ENCODE data around the gene LRBA. TPM values are rescaled to one million over a fixed set of nuclear protein-coding genes. Genes with fewer than 3 reads are reported as not detected.

Gene LRBA
- total and polyA plus RNA-seq, 2 donors (not counting 3 experiments of a cell fraction or from before 2014, with no cell fraction given): 18.0 to 35.1 TPM

DNA sequence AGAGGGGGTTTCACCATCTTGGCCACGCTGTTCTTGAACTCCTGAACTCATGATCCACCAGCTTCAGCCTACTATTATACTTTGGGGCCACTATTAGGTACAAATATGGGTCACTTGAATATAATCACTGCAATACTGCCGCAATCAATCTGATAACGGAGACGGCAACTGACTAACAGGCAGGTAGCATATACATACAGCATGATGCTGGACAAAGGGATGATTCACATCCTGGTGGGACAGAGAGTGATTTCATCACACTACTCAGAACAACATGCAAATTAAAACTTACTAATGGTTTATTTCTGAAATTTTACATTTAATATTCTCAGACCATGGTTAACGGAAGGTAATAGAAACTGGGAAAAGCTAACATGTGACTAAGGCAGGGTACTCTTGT lies 10.9 kb downstream of the LRBA start:
- peak overlapping the region; percentile 34 for H3K27ac ChIP-seq (ENCODE audit: insufficient read depth, low read depth, low read length)
- BruUV-seq (replicated peaks): no TSS peak
- H4K20me1 ChIP-seq (replicated peaks; ENCODE audit: control insufficient read depth, extremely low read depth, insufficient read depth, low read length): no peaks in the 10 kb centered on the region
- TF ChIP-seq POLR2AphosphoS5 (IDR thresholded peaks at IDR 0.05; ENCODE audit: insufficient read depth, low read depth, low read length): peak; percentile 43
- TF ChIP-seq POLR2A (IDR thresholded peaks at IDR 0.05; ENCODE audit: low read depth, low read length): no peak
- no peak for TF ChIP-seq EZH2 (IDR thresholded peaks at IDR 0.05; ENCODE audit: borderline replicate concordance, low read depth, low read length, severe bottlenecking)
- TF ChIP-seq FOS (IDR thresholded peaks at IDR 0.05; ENCODE audit: borderline replicate concordance, insufficient read depth, low read length): peak; percentile 81
- TF ChIP-seq, protein P1, sequence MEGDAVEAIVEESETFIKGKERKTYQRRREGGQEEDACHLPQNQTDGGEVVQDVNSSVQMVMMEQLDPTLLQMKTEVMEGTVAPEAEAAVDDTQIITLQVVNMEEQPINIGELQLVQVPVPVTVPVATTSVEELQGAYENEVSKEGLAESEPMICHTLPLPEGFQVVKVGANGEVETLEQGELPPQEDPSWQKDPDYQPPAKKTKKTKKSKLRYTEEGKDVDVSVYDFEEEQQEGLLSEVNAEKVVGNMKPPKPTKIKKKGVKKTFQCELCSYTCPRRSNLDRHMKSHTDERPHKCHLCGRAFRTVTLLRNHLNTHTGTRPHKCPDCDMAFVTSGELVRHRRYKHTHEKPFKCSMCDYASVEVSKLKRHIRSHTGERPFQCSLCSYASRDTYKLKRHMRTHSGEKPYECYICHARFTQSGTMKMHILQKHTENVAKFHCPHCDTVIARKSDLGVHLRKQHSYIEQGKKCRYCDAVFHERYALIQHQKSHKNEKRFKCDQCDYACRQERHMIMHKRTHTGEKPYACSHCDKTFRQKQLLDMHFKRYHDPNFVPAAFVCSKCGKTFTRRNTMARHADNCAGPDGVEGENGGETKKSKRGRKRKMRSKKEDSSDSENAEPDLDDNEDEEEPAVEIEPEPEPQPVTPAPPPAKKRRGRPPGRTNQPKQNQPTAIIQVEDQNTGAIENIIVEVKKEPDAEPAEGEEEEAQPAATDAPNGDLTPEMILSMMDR (IDR thresholded peaks at IDR 0.05; ENCODE audit: extremely low read depth in 1 of 2, insufficient read depth in 1 of 2, low read depth in 1 of 2, low read length in 2 of 2): no peak
- TF ChIP-seq MYC (IDR thresholded peaks at IDR 0.05; ENCODE audit: low read depth, low read length): no peak
- peak; percentile 80 for TF ChIP-seq JUN (IDR thresholded peaks at IDR 0.05; ENCODE audit: borderline replicate concordance, insufficient read depth, insufficient read length, low read depth)
- peak; percentile 82 for TF ChIP-seq GATA2 (IDR thresholded peaks at IDR 0.05; ENCODE audit: insufficient read depth, insufficient read length, low read depth, low read length)
- peaks cover 6% of the 10 kb centered on the region for H3K4me1 ChIP-seq (ENCODE audit: control insufficient read depth, extremely low read depth, insufficient read depth, low read length)
- H3K79me2 ChIP-seq (ENCODE audit: control insufficient read depth, insufficient read depth, low read length): peaks cover 32% of the 10 kb centered on the region
- H3K27me3 ChIP-seq (ENCODE audit: control insufficient read depth in 2 of 2, insufficient read depth in 2 of 2, low read length in 2 of 2): no peaks in the 10 kb centered on the region
- no peaks in the 10 kb centered on the region for H3K9me1 ChIP-seq (replicated peaks; ENCODE audit: control insufficient read depth, extremely low read depth, insufficient read depth, low read length)
- peak; percentile 86 for FAIRE-seq
- H3K9me3 ChIP-seq (replicated peaks; ENCODE audit: control insufficient read depth, insufficient read depth, low read length): no peaks in the 10 kb centered on the region
- H3K4me2 ChIP-seq (ENCODE audit: insufficient read depth, low read length): no peak overlapping the region
- CTCF ChIA-PET: interaction anchor here (1.4 to 1.5 kb wide), 2 partner anchors 11 to 30 kb away, joined by 3 to 5 read pairs; partner anchors contain the start of gene LRBA
- POLR2A ChIA-PET: no interaction called here
- intact Hi-C loops (cut with micrococcal nuclease): no loop called here
- no peak overlapping the region for H3K4me3 ChIP-seq (replicated peaks in 1 of 3; ENCODE audit: insufficient read depth in 1 of 3, low read depth in 1 of 3, low read length in 3 of 3)
- H3K36me3 ChIP-seq (ENCODE audit: control insufficient read depth in 2 of 2, extremely low read depth in 1 of 2, insufficient read depth in 2 of 2, low read length in 2 of 2): no peaks in the 10 kb centered on the region
- H2AFZ ChIP-seq (ENCODE audit: low read depth, low read length): no peak overlapping the region
- dilution Hi-C loops (cut with MboI; ENCODE audit: extremely low pct_ligation_motif_present, low sequenced_read_pairs): no loop called here
- no peak overlapping the region for H3K9ac ChIP-seq (replicated peaks; ENCODE audit: extremely low read depth, insufficient read depth, low read length)
- peak; percentile 77 for DNase-seq (ENCODE audit: low read depth, low spot score)
